CD4-positive, alpha-beta T cell (primary cell): ENCODE data around the gene NCAPG. TPM values are rescaled to one million over a fixed set of nuclear protein-coding genes. Genes with fewer than 3 reads are reported as not detected.
"Not testable (repeated sequence)": the region's sequence is repeated elsewhere in the genome, so short reads cannot be mapped to it uniquely, and the experiment has no call there.

Experiments
- ATAC-seq: fragments of 200-7000 bp; cut with Tn5 transposase; one replicate; pipeline ENCODE4 v1.10.0; 2022; ENCODE audit warnings: mild to moderate bottlenecking; ENCODE audit not compliant: poor library complexity
- CTCF ChIA-PET: fragments of 350-600 bp; sonication (Branson Sonifier 250); formaldehyde crosslinking; loops from one replicate; lab custom pipeline; 2021; ENCODE audit warnings: antibody characterized with exemption, inconsistent platforms; lab: Charles Lee
- POLR2A ChIA-PET: fragments of 350-600 bp; sonication (Branson Sonifier 250); formaldehyde crosslinking; loops from one replicate; lab custom pipeline; 2021; ENCODE audit warnings: antibody characterized with exemption, inconsistent platforms; lab: Charles Lee
- DNase-seq, 14 experiments: peaks; one replicate each; pipeline ENCODE4 v3.0.0-alpha.2; 2013 to 2020; ENCODE audit warnings: mixed read lengths in 2 of 14
- H3K27ac ChIP-seq, 2 donors: one replicate each; pipeline versions ENCODE4 v1.5.1 to v1.7.0; 2013; ENCODE audit warnings: low read length in 2 of 2, low read depth in 1 of 2, mild to moderate bottlenecking in 1 of 2
- H3K27me3 ChIP-seq, 2 experiments: 1 replicate in 1 of 2; 2 replicates in 1 of 2; pipeline versions ENCODE4 v1.6.1 to v1.7.0; 2013; ENCODE audit warnings: low read length in 2 of 2, control low read depth in 1 of 2, mild to moderate bottlenecking in 1 of 2, moderate library complexity in 1 of 2; ENCODE audit not compliant: insufficient read depth in 2 of 2, control insufficient read depth in 1 of 2
- H3K36me3 ChIP-seq: one replicate; pipeline ENCODE4 v1.6.1; 2013; ENCODE audit warnings: low read length, control low read depth; ENCODE audit not compliant: insufficient read depth
- H3K4me1 ChIP-seq: one replicate; pipeline ENCODE4 v1.6.1; 2013; ENCODE audit warnings: low read length, control low read depth; ENCODE audit not compliant: insufficient read depth
- H3K4me3 ChIP-seq: one replicate; pipeline ENCODE4 v1.5.1; 2013; ENCODE audit warnings: mild to moderate bottlenecking, low read length, moderate library complexity
- H3K9me3 ChIP-seq, 2 experiments: 1 replicate in 1 of 2; 2 replicates in 1 of 2; pipeline versions ENCODE4 v1.6.1 to v1.7.0; 2013; ENCODE audit warnings: low read length in 2 of 2, mild to moderate bottlenecking in 2 of 2, control low read depth in 1 of 2, moderate library complexity in 1 of 2; ENCODE audit not compliant: control insufficient read depth in 1 of 2, insufficient read depth in 1 of 2
- H3K27ac Mint-ChIP-seq: one replicate; pipeline ENCODE4 v1.8.0; 2020; ENCODE audit warnings: mixed read lengths
- H3K27me3 Mint-ChIP-seq: one replicate; pipeline ENCODE4 v1.8.0; 2021; ENCODE audit warnings: mixed read lengths
- H3K36me3 Mint-ChIP-seq: one replicate; pipeline ENCODE4 v1.8.0; 2021; ENCODE audit warnings: low read depth, mixed read lengths
- H3K4me1 Mint-ChIP-seq: one replicate; pipeline ENCODE4 v1.8.0; 2021; ENCODE audit warnings: low read depth, mixed read lengths
- H3K4me3 Mint-ChIP-seq: one replicate; pipeline ENCODE4 v1.8.0; 2020; ENCODE audit warnings: mild to moderate bottlenecking, mixed read lengths
- H3K9me3 Mint-ChIP-seq: one replicate; pipeline ENCODE4 v1.8.0; 2020; ENCODE audit warnings: mixed read lengths
- intact Hi-C, 2 experiments: fragments of 100-400 bp; cut with DNase I in 1 of 2; cut with micrococcal nuclease in 1 of 2; formaldehyde crosslinking; loops; one replicate each; pipeline versions ENCODE4 v1.15.1 to v1.9.0; 2023 to 2025; cut with DNase I, micrococcal nuclease
- total RNA-seq, 174 experiments: library from RNA in 2 of 174; stranded (reverse) in 2 of 174; gene quantifications; one replicate each; pipeline ENCODE4 v1.2.3 and lab custom pipeline; 2021 to 2026
- TF ChIP-seq, protein P1 (sequence below): fragments of 200-600 bp; IDR thresholded peaks from one replicate; pipeline ENCODE4 v1.8.0; 2022; ENCODE audit warnings: antibody characterized with exemption, mild to moderate bottlenecking

The NCAPG gene
- total RNA-seq, 2 experiments from 2014 or later, result 0.58 to 0.61 TPM

DNA sequence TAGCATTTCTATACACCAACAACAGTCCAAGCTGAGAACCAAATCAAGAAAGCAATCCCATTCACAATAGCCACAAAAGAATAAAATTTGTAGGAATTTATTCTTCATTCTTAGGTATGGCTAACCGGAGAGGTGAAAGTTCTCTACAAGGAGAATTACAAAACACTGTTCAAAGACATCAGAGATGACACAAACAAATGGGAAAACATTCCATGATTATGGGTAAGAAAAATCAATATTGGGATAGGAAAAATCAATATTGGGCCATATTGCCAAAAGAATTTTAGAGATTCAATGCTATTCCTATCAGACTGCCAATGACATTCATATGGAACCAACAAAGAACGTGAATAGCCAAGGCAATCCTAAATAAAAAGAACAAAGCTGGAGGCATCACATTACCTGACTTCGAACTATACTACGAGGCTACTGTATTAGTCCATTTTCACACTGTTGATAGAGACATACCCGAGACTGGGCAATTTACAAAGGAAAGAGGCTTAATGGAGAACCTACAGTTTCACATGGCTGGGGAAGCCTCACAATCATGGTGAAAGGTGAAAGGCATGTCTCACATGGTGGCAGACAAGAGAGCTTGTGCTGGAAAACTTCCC lies 49.1 kb downstream of the NCAPG start:
- Histone ChIP-seq H3K36me3 (no peaks in the 10 kb centered on the region), H3K27ac (no peak overlapping the region), H3K9me3 (peaks cover 9 to 15% of the 10 kb centered on the region in 2 experiments), H3K4me1 (no peaks in the 10 kb centered on the region), H3K27me3 (no peaks in the 10 kb centered on the region), H3K4me3 (no peak overlapping the region)
- Mint-ChIP-seq H3K4me3 (no peak overlapping the region), H3K27me3 (no peaks in the 10 kb centered on the region), H3K27ac (no peak overlapping the region), H3K9me3 (peaks cover 12% of the 10 kb centered on the region), H3K36me3 (peaks cover 41% of the 10 kb centered on the region), H3K4me1 (no peaks in the 10 kb centered on the region)
- CTCF ChIA-PET, result no interaction called here
- TF ChIP-seq, protein P1, sequence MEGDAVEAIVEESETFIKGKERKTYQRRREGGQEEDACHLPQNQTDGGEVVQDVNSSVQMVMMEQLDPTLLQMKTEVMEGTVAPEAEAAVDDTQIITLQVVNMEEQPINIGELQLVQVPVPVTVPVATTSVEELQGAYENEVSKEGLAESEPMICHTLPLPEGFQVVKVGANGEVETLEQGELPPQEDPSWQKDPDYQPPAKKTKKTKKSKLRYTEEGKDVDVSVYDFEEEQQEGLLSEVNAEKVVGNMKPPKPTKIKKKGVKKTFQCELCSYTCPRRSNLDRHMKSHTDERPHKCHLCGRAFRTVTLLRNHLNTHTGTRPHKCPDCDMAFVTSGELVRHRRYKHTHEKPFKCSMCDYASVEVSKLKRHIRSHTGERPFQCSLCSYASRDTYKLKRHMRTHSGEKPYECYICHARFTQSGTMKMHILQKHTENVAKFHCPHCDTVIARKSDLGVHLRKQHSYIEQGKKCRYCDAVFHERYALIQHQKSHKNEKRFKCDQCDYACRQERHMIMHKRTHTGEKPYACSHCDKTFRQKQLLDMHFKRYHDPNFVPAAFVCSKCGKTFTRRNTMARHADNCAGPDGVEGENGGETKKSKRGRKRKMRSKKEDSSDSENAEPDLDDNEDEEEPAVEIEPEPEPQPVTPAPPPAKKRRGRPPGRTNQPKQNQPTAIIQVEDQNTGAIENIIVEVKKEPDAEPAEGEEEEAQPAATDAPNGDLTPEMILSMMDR, result no peak
- DNase-seq, result no peak
- no peak for ATAC-seq
- intact Hi-C loops, result no loop called here
- POLR2A ChIA-PET, result no interaction called here

DNA sequence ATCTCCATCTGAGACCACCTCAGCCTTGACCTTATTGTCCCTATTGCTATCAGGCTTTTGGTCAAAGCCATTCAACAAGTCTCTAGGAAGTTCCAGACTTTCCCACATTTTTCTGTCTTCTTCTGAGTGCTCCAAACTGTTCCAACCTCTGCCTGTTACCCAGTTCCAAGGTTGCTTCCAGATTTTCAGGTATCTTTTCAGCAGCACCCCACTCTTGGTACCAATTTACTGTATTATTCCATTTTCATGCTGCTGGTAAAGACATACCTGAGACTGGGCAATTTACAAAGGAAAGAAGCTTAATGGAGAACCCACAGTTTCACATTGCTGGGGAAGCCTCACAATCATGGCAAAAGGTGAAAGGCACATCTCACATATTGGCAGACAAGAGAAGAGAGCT lies 51.1 kb downstream of the NCAPG start:
- H3K27ac Mint-ChIP-seq, H3K4me3 Mint-ChIP-seq, H3K27me3 ChIP-seq, H3K4me1 Mint-ChIP-seq, H3K36me3 ChIP-seq, intact Hi-C loops, DNase-seq, H3K4me3 ChIP-seq, ATAC-seq, H3K4me1 ChIP-seq, POLR2A ChIA-PET, CTCF ChIA-PET, H3K27me3 Mint-ChIP-seq, H3K27ac ChIP-seq: not testable (repeated sequence)
- H3K9me3 Mint-ChIP-seq, result peaks cover 12% of the 10 kb centered on the region
- peaks cover 9 to 15% of the 10 kb centered on the region in 2 experiments for H3K9me3 ChIP-seq
- H3K36me3 Mint-ChIP-seq, result peaks cover 45% of the 10 kb centered on the region

DNA sequence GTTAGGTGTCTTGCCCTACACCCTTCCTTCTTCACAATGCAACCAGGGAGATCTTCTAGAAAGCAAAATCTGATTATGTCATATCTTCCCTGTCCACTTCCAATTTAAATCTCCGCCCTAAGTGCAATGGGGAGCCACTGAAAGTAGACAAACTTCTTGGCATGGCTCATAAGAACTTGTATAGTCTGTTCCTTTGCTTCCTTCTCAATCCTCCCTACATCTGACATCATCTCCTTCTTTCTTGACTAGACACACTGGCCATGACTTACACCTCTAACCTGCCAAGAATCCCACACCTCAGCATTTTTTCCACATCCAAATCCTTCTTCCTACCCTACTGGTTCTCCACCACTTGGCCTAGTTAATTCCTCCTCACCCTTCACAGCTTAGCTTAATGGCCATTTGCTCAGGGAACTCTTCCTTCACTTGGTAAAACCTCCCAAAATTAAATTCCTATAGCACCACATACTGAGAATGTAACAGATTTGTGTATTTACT lies 55.1 kb downstream of the NCAPG start:
- H3K4me3 ChIP-seq, result no peak overlapping the region
- Mint-ChIP-seq H3K36me3 (peaks cover 25% of the 10 kb centered on the region), H3K4me3 (no peak overlapping the region), H3K27ac (no peak overlapping the region), H3K4me1 (no peaks in the 10 kb centered on the region), H3K9me3 (peaks cover 5% of the 10 kb centered on the region), H3K27me3 (no peaks in the 10 kb centered on the region)
- ChIA-PET CTCF (no interaction called here), POLR2A (no interaction called here)
- peaks cover 9 to 14% of the 10 kb centered on the region in 2 experiments for H3K9me3 ChIP-seq
- H3K36me3 ChIP-seq, result no peaks in the 10 kb centered on the region
- intact Hi-C loops, result no loop called here
- H3K27me3 ChIP-seq, result no peaks in the 10 kb centered on the region
- TF ChIP-seq, protein P1, result no peak
- no peaks in the 10 kb centered on the region for H3K4me1 ChIP-seq
- no peak overlapping the region for H3K27ac ChIP-seq
- ATAC-seq (no peak), DNase-seq (no peak)

DNA sequence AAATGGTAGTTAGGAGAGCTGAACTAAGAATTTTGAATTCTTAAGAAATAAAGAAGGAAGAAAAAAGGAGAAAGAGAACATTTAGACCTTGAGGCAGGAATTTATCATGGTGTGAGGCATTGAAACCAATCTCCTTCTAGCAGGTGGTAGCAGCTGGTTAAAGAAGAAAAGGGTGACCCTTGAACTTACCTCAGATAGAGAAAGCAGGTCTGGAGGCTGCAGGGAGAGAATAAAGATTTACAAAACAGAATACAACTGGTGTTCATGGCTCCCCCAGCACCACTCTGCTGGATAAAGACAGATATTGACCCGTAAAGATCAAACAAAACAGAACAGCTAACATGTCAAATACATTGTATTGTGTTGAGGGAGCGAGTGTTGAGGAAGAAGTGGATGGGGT lies 56.0 kb downstream of the NCAPG start:
- H3K9me3 ChIP-seq, result peaks cover 4 to 9% of the 10 kb centered on the region in 2 experiments

More for the DNA sequence above, 56.0 kb downstream of the NCAPG start:
- no peak overlapping the region for H3K4me3 ChIP-seq
- no peaks in the 10 kb centered on the region for H3K36me3 ChIP-seq
- Mint-ChIP-seq H3K4me3 (no peak overlapping the region), H3K9me3 (peaks cover 5% of the 10 kb centered on the region), H3K36me3 (peaks cover 21% of the 10 kb centered on the region), H3K4me1 (no peaks in the 10 kb centered on the region), H3K27ac (no peak overlapping the region), H3K27me3 (no peaks in the 10 kb centered on the region)
- H3K4me1 ChIP-seq, result no peaks in the 10 kb centered on the region
- ATAC-seq (no peak), DNase-seq (no peak)
- no peaks in the 10 kb centered on the region for H3K27me3 ChIP-seq
- POLR2A ChIA-PET, result no interaction called here
- no peak overlapping the region for H3K27ac ChIP-seq
- CTCF ChIA-PET, result interaction anchor here (0.5 kb wide), 1 partner anchor 190 kb away, joined by 4 read pairs; no protein-coding TSS in a partner anchor
- TF ChIP-seq, protein P1, result no peak
- intact Hi-C loops, result no loop called here
